Osteocyte (in vitro differentiated cells): ENCODE measurements around the gene CNNM2. TPM values are rescaled to one million over a fixed set of nuclear protein-coding genes. Genes with fewer than 3 reads are reported as not detected.
"Not testable (repeated sequence)": the region's sequence is repeated elsewhere in the genome, so short reads cannot be mapped to it uniquely, and the experiment has no call there.

Experiments used
- DNase-seq: peaks from one replicate; pipeline ENCODE4 v3.0.0; 2021; ENCODE audit warnings: mixed read lengths; ENCODE audit not compliant: unreplicated experiment; ENCODE audit errors: extremely low spot score
- H3K27ac Mint-ChIP-seq: one replicate; pipeline ENCODE4 v1.8.0; 2021; ENCODE audit warnings: mild to moderate bottlenecking, mixed read lengths; ENCODE audit not compliant: unreplicated experiment
- H3K27me3 Mint-ChIP-seq: one replicate; pipeline ENCODE4 v1.8.0; 2021; ENCODE audit warnings: mixed read lengths; ENCODE audit not compliant: unreplicated experiment
- H3K36me3 Mint-ChIP-seq: one replicate; pipeline ENCODE4 v1.8.0; 2021; ENCODE audit warnings: mixed read lengths; ENCODE audit not compliant: unreplicated experiment
- H3K4me1 Mint-ChIP-seq: one replicate; pipeline ENCODE4 v1.8.0; 2021; ENCODE audit warnings: mixed read lengths; ENCODE audit not compliant: unreplicated experiment
- H3K4me3 Mint-ChIP-seq: one replicate; pipeline ENCODE4 v1.8.0; 2021; ENCODE audit warnings: mild to moderate bottlenecking, moderate library complexity, mixed read lengths; ENCODE audit not compliant: unreplicated experiment
- H3K9me3 Mint-ChIP-seq: one replicate; pipeline ENCODE4 v1.8.0; 2021; ENCODE audit warnings: mixed read lengths; ENCODE audit not compliant: unreplicated experiment
- total RNA-seq: library from RNA; stranded (reverse); gene quantifications from 2 replicates; pipeline ENCODE4 v1.2.1, GENCODE V29; 2021
- TF ChIP-seq, protein P1 (sequence below): fragments of 200-600 bp; sonication (generic); IDR thresholded peaks from 2 replicates; pipeline ENCODE4 v1.5.0; 2021; ENCODE audit warnings: antibody characterized with exemption, mild to moderate bottlenecking, moderate library complexity

The CNNM2 gene
- total RNA-seq, 1 donor from 2014 or later: 11.7 TPM

GRCh38 chr10:103125323-103126267, 207.5 kb downstream of the CNNM2 start:
- H3K9me3 Mint-ChIP-seq: no peaks in the 10 kb centered on the region
- no peak overlapping the region for H3K27ac Mint-ChIP-seq
- peaks cover 12% of the 10 kb centered on the region for H3K36me3 Mint-ChIP-seq
- H3K4me1 Mint-ChIP-seq: peaks cover 18% of the 10 kb centered on the region
- no peak for DNase-seq
- no peak overlapping the region for H3K4me3 Mint-ChIP-seq
- no peaks in the 10 kb centered on the region for H3K27me3 Mint-ChIP-seq
- TF ChIP-seq, protein P1, sequence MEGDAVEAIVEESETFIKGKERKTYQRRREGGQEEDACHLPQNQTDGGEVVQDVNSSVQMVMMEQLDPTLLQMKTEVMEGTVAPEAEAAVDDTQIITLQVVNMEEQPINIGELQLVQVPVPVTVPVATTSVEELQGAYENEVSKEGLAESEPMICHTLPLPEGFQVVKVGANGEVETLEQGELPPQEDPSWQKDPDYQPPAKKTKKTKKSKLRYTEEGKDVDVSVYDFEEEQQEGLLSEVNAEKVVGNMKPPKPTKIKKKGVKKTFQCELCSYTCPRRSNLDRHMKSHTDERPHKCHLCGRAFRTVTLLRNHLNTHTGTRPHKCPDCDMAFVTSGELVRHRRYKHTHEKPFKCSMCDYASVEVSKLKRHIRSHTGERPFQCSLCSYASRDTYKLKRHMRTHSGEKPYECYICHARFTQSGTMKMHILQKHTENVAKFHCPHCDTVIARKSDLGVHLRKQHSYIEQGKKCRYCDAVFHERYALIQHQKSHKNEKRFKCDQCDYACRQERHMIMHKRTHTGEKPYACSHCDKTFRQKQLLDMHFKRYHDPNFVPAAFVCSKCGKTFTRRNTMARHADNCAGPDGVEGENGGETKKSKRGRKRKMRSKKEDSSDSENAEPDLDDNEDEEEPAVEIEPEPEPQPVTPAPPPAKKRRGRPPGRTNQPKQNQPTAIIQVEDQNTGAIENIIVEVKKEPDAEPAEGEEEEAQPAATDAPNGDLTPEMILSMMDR: no peak

DNA sequence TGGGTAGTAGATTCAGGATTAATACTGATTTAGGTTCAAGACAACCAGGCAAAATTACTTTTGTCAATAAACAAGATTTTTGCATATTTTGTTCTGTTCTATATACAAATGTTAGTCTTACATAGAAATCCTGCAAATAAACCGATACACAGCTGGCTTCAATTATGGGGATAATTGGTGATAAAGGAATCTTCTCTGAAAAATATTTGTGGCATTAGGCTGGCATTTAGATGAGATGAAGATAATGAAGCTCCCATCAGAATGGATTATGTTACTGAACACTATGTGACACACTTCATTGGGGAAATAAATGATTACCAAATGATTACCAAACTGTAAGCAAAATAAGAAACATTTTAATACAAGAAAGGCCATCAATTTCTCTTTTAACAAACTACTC, 209.1 kb downstream of the CNNM2 start:
- Mint-ChIP-seq H3K4me3 (no peak overlapping the region), H3K9me3 (no peaks in the 10 kb centered on the region), H3K27ac (no peak overlapping the region), H3K36me3 (peaks cover 23% of the 10 kb centered on the region), H3K4me1 (peaks cover 10% of the 10 kb centered on the region), H3K27me3 (no peaks in the 10 kb centered on the region)
- TF ChIP-seq, protein P1: no peak
- no peak for DNase-seq

GRCh38 chr10:103130180-103130579, 212.1 kb downstream of the CNNM2 start:
- peaks cover 39% of the 10 kb centered on the region for H3K36me3 Mint-ChIP-seq
- DNase-seq, H3K27ac Mint-ChIP-seq, H3K4me3 Mint-ChIP-seq, H3K4me1 Mint-ChIP-seq, H3K9me3 Mint-ChIP-seq, H3K27me3 Mint-ChIP-seq: not testable (repeated sequence)

DNA sequence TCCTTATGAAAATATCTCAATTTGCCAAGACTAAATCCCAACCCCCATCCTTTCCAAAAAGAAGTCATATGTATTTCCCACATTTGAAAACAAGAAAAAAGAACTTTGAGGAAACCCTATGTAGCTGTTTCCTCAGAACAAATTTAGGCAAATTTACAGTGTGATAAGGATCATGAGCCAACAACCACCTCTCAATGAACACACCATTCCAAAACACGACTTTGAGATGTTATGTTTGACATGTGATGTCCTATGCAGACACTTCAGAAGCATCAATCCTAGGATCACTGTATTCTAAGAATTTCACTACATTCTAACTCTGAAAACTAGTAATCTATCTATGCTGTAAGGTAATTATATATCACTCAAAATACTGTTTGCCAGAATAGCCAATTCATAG, 212.8 kb downstream of the CNNM2 start:
- Mint-ChIP-seq H3K27me3 (no peaks in the 10 kb centered on the region), H3K4me1 (peaks cover 8% of the 10 kb centered on the region), H3K27ac (peak overlapping the region; percentile 15), H3K4me3 (no peak overlapping the region), H3K36me3 (peaks cover 34% of the 10 kb centered on the region), H3K9me3 (no peaks in the 10 kb centered on the region)
- no peak for DNase-seq
- TF ChIP-seq, protein P1: no peak

- H3K36me3 Mint-ChIP-seq: peaks cover 53% of the 10 kb centered on the region
- not testable (repeated sequence) for H3K4me1 Mint-ChIP-seq, DNase-seq, H3K4me3 Mint-ChIP-seq, H3K27me3 Mint-ChIP-seq, H3K9me3 Mint-ChIP-seq, H3K27ac Mint-ChIP-seq
Measured at GRCh38 chr10:103135168-103135567, 217.1 kb downstream of the CNNM2 start.

DNA sequence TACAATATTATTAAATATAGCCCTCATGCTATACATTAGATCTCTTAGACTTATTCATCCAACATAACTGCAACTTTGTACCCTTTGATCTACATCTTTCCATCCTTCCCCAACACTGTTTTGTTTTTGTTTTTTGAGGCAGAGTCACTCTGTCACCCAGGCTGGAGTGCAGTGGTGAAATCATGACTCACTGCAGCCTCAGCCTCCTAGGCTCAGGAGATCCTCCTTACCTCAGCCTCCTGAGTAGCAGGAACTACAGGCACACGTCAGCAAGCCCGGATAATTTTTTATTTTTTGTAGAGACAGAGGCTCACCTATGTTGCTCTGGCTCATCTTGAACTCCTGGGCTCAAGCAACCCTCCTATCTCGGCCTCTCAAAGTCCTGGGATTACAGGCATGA, 221.7 kb downstream of the CNNM2 start:
- no peak for DNase-seq
- Mint-ChIP-seq H3K9me3 (no peaks in the 10 kb centered on the region), H3K4me1 (peaks cover 18% of the 10 kb centered on the region), H3K27ac (peak overlapping the region; percentile 25), H3K36me3 (peaks cover 29% of the 10 kb centered on the region), H3K27me3 (no peaks in the 10 kb centered on the region), H3K4me3 (no peak overlapping the region)
- TF ChIP-seq, protein P1: no peak
